Adrenal gland (tissue), 5 donors: ENCODE results near the gene IKBIP.

Experiments used
- POLR2A ChIP-seq, 2 donors: fragments of 450-650 bp; IDR thresholded peaks; one replicate each; pipeline ENCODE4 v1.6.1; 2017; ENCODE audit warnings: antibody characterized with exemption in 2 of 2, mild to moderate bottlenecking in 2 of 2, moderate library complexity in 1 of 2
- TF ChIP-seq, protein P1 (sequence below), 6 experiments: fragments of 450-650 bp in 4 of 6; fragments of 200-600 bp in 2 of 6; sonication (generic) in 1 of 6; IDR thresholded peaks; 1 replicate in 5 of 6; 2 replicates in 1 of 6; pipeline versions ENCODE4 v1.5.1 to v1.8.0; 2016 to 2021; ENCODE audit warnings: antibody characterized with exemption in 6 of 6, mild to moderate bottlenecking in 2 of 6, moderate library complexity in 1 of 6
- donor health status: DM: no; HTN: no; CAD: no.

DNA sequence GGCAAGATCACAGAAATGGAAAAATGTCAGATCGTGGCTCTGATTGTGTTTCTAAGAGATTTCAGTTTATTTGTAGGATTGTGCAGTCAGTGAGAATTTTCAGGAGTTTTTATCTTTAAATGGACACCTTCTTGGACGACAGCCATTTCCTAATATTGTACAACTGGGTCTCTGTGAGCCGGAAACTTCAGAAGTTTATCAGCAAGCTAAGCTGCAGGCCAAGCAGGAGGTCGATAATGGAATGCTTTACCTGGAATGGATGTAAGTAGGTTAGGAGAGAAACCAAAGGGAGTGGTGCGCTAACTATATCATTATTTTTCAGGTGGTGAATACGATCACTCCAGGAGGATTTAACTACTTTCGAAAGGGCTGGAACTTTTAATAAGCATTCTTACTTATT is 26.9 kb upstream of the IKBIP start:
- TF ChIP-seq, protein P1, sequence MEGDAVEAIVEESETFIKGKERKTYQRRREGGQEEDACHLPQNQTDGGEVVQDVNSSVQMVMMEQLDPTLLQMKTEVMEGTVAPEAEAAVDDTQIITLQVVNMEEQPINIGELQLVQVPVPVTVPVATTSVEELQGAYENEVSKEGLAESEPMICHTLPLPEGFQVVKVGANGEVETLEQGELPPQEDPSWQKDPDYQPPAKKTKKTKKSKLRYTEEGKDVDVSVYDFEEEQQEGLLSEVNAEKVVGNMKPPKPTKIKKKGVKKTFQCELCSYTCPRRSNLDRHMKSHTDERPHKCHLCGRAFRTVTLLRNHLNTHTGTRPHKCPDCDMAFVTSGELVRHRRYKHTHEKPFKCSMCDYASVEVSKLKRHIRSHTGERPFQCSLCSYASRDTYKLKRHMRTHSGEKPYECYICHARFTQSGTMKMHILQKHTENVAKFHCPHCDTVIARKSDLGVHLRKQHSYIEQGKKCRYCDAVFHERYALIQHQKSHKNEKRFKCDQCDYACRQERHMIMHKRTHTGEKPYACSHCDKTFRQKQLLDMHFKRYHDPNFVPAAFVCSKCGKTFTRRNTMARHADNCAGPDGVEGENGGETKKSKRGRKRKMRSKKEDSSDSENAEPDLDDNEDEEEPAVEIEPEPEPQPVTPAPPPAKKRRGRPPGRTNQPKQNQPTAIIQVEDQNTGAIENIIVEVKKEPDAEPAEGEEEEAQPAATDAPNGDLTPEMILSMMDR (IDR thresholded peaks at IDR 0.05) = no peak
- TF ChIP-seq POLR2A (IDR thresholded peaks at IDR 0.05) = no peak
